ENCODE data around the gene EPB41. TPM values are rescaled to one million over a fixed set of nuclear protein-coding genes. Genes with fewer than 3 reads are reported as not detected.

Gene EPB41
- total and polyA plus RNA-seq, 2 experiments from 2014 or later: 26.8 to 112 TPM

GRCh38 chr1:29125237-29125641 lies 210.9 kb downstream of the EPB41 start:
- Histone ChIP-seq H3K36me3 (ENCODE audit: insufficient read depth) (no peaks in the 10 kb centered on the region), H3K79me2 (replicated peaks; ENCODE audit: insufficient read depth) (no peaks in the 10 kb centered on the region), H3K27me3 (ENCODE audit: insufficient read depth) (peaks cover 35% of the 10 kb centered on the region), H3K27ac (ENCODE audit: low read depth) (no peak overlapping the region), H3K4me2 (peak overlapping the region; percentile 99), H3K4me3 (peak overlapping the region; percentile 81), H3K4me1 (ENCODE audit: insufficient read depth) (peaks cover 8% of the 10 kb centered on the region; the same call in 1 of the 2 replicates), H4K20me1 (replicated peaks; ENCODE audit: insufficient read depth) (no peaks in the 10 kb centered on the region; the same call in 1 of the 2 replicates), H3K9me2 (ENCODE audit: insufficient read depth) (no peaks in the 10 kb centered on the region), H3F3A (replicated peaks; ENCODE audit: low read depth) (peaks cover 17% of the 10 kb centered on the region; the same call in 1 of the 2 replicates), H2AFZ (no peak overlapping the region)
- DNase-seq (ENCODE audit: low spot score): no peak
- Mint-ChIP-seq H3K27ac (peak overlapping the region; percentile 34; the same call in 1 of the 2 replicates), H3K9me3 (no peaks in the 10 kb centered on the region), H3K36me3 (ENCODE audit: low read depth) (no peaks in the 10 kb centered on the region), H3K27me3 (ENCODE audit: insufficient read depth, low read depth, poor library complexity) (peaks cover 34% of the 10 kb centered on the region), H3K4me1 (peaks cover 10% of the 10 kb centered on the region), H3K4me3 (peak overlapping the region; percentile 60)
- no peak for TF ChIP-seq ZNF114 (CRISPR knock-in tag; IDR thresholded peaks at IDR 0.05)
- TF ChIP-seq ZNF462 (CRISPR knock-in tag; IDR thresholded peaks at IDR 0.05): no peak
- TF ChIP-seq NANOG (IDR thresholded peaks at IDR 0.05; ENCODE audit: borderline replicate concordance): no peak
- no peak for TF ChIP-seq REST (IDR thresholded peaks at IDR 0.05; ENCODE audit: unreplicated experiment)
- no peak for TF ChIP-seq POLR2AphosphoS5 (IDR thresholded peaks at IDR 0.05; ENCODE audit: low read depth)
- no peak for TF ChIP-seq CREB1 (CRISPR knock-in tag; IDR thresholded peaks at IDR 0.05; ENCODE audit: low read depth)
- no peak for TF ChIP-seq STAT1 (IDR thresholded peaks at IDR 0.05; ENCODE audit: unreplicated experiment)
- no peak for ATAC-seq
